GM12878 (cell line): ENCODE data around the gene AIG1. TPM values are rescaled to one million over a fixed set of nuclear protein-coding genes. Genes with fewer than 3 reads are reported as not detected.

ENCODE experiments used
- ATAC-seq: fragments of 200-7000 bp; cut with Tn5 transposase; 3 replicates; pipeline ENCODE4 v1.9.1; 2020; ENCODE audit warnings: mild to moderate bottlenecking, moderate library complexity
- BruUV-seq: library from RNA; stranded (reverse); fragments of 400-500 nt; replicated peaks from 2 replicates; lab custom pipeline; 2021; lab: Mats Ljungman, UMichigan
- CTCF ChIA-PET: fragments of 300-600 bp; sonication (Branson Sonifier 250); formaldehyde crosslinking; extraction: SDS; loops from one replicate; lab custom pipeline; 2021; ENCODE audit warnings: inconsistent platforms; lab: Yijun Ruan, JAX
- POLR2A ChIA-PET: fragments of 350-600 bp; formaldehyde crosslinking; extraction: SDS; loops from one replicate; lab custom pipeline; 2021; ENCODE audit warnings: inconsistent platforms; lab: Charles Lee
- RAD21 ChIA-PET: fragments of 300-600 bp; sonication (Branson Sonifier 250); formaldehyde crosslinking; loops from one replicate; lab custom pipeline; 2023; ENCODE audit warnings: antibody characterized with exemption; ENCODE audit not compliant: unreplicated experiment; lab: Charles Lee
- SMC1A ChIA-PET: fragments of 300-600 bp; sonication (Branson Sonifier 250); formaldehyde crosslinking; loops from one replicate; lab custom pipeline; 2023; ENCODE audit not compliant: unreplicated experiment, uncharacterized antibody; lab: Charles Lee
- DNase-seq: peaks from one replicate; pipeline ENCODE4 v3.0.0-alpha.2; 2011; ENCODE audit warnings: low read depth, low spot score
- FAIRE-seq: peaks from 3 replicates; lab custom pipeline; 2011; peaks lifted over from hg19 to GRCh38; lab: Jason Lieb, UNC
- H2AFZ ChIP-seq: 2 replicates; pipeline ENCODE4 v1.6.0; 2011; ENCODE audit warnings: low read depth, low read length, control low read depth; ENCODE audit not compliant: control insufficient read depth
- H3K27ac ChIP-seq: 2 replicates; pipeline ENCODE4 v1.5.1; 2011; ENCODE audit warnings: control low read depth; ENCODE audit not compliant: control insufficient read depth, insufficient read depth
- H3K27me3 ChIP-seq, 2 experiments: replicated peaks in 1 of 2; 2 replicates each; pipeline versions ENCODE4 v1.6.0 to v1.6.1; 2011; ENCODE audit warnings: low read length in 1 of 2; ENCODE audit not compliant: control insufficient read depth in 2 of 2, insufficient read depth in 2 of 2
- H3K36me3 ChIP-seq, 2 experiments: 2 replicates each; pipeline ENCODE4 v1.5.1; 2011; ENCODE audit warnings: low read length in 1 of 2; ENCODE audit not compliant: control insufficient read depth in 2 of 2, insufficient read depth in 2 of 2
- H3K4me1 ChIP-seq: 2 replicates; pipeline ENCODE4 v1.6.1; 2011; ENCODE audit warnings: mild to moderate bottlenecking, low read length, moderate library complexity, mixed read lengths; ENCODE audit not compliant: control insufficient read depth, insufficient read depth
- H3K4me2 ChIP-seq: 2 replicates; pipeline ENCODE4 v1.6.0; 2011; ENCODE audit warnings: control low read depth; ENCODE audit not compliant: control insufficient read depth, insufficient read depth
- H3K4me3 ChIP-seq: fragments of 200-600 bp; sonication (generic); 2 replicates; pipeline ENCODE4 v1.5.1; 2016
- H3K79me2 ChIP-seq: 2 replicates; pipeline ENCODE4 v1.6.0; 2011; ENCODE audit warnings: low read length; ENCODE audit not compliant: control insufficient read depth, insufficient read depth
- H3K9ac ChIP-seq: 2 replicates; pipeline ENCODE4 v1.8.0; 2011; ENCODE audit warnings: low read length, control low read depth, mixed read lengths; ENCODE audit not compliant: control insufficient read depth, insufficient read depth
- H3K9me3 ChIP-seq: replicated peaks from 3 replicates; pipeline ENCODE4 v1.5.1; 2011; ENCODE audit warnings: mild to moderate bottlenecking, low read length; ENCODE audit not compliant: control insufficient read depth, insufficient read depth
- H4K20me1 ChIP-seq: 2 replicates; pipeline ENCODE4 v1.6.0; 2011; ENCODE audit not compliant: control insufficient read depth, insufficient read depth
- ATF2 ChIP-seq: IDR thresholded peaks from 2 replicates; pipeline ENCODE4 v1.6.1; 2012; ENCODE audit warnings: low read length, inconsistent platforms
- E2F4 ChIP-seq: IDR thresholded peaks from 2 replicates; pipeline ENCODE4 v1.6.1; 2012; ENCODE audit warnings: low read depth, low read length, improper control_type of control experiment
- NFYB ChIP-seq: IDR thresholded peaks from 2 replicates; pipeline ENCODE4 v1.6.1; 2011; ENCODE audit warnings: low read depth, mild to moderate bottlenecking, low read length, improper control_type of control experiment, moderate library complexity; ENCODE audit not compliant: insufficient read depth
- WGBS: methylation state at CpG from one replicate; pipeline ENCODE4 v1.1.6; 2016; ENCODE audit warnings: low lambda C conversion rate; ENCODE audit not compliant: insufficient replicate concordance, insufficient coverage; ENCODE audit errors: missing lambda C conversion rate; 5-methylcytosine and 5-hydroxymethylcytosine counted together
- in situ Hi-C: fragments of 300-500 bp; cut with MboI; formaldehyde crosslinking; loops from 9 replicates; pipeline ENCODE4 v1.14.3; 2018; ENCODE audit warnings: mixed read lengths
- intact Hi-C: fragments of 100-400 bp; cut with micrococcal nuclease; formaldehyde crosslinking; loops from one replicate; pipeline ENCODE4 v1.14.2; 2022; ENCODE audit not compliant: unreplicated experiment
- polyA plus RNA-seq, 11 experiments: library from polyadenylated mRNA; depleted of rRNA in 4 of 11; unstranded in 6 of 11; stranded (reverse) in 5 of 11; fragments of >200 nt; fragmentation: Nextera tagmentation in 4 of 11; fragmentation: Illumina TruSeq in 1 of 11; extraction: Ambion mirVana in 4 of 11; extraction: Trizol in 1 of 11; gene quantifications; 1 replicate in 1 of 11; 2 replicates in 10 of 11; pipeline versions ENCODE4 v1.2.1 to v1.2.3, GENCODE V29; 2011 to 2016; ENCODE audit warnings: inconsistent platforms in 2 of 11, missing spikeins in 2 of 11, low read depth in 1 of 11
- total RNA-seq, 4 experiments: library from RNA; depleted of rRNA in 3 of 4; stranded (reverse); fragments of >200 nt in 3 of 4; fragmentation: Illumina TruSeq in 1 of 4; extraction: Trizol in 1 of 4; gene quantifications; 2 replicates each; pipeline versions ENCODE4 v1.2.1 to v1.2.3, GENCODE V29; 2013 to 2021
- TF ChIP-seq, protein P1 (sequence below): fragments of 450-650 bp; IDR thresholded peaks from 2 replicates; pipeline ENCODE4 v1.6.1; 2017; ENCODE audit warnings: antibody characterized with exemption, mild to moderate bottlenecking, moderate library complexity

AIG1 gene
- total and polyA plus RNA-seq, 10 of the 15 experiments (the other 5 are each of a cell fraction or from before 2014, with no cell fraction given) = 27.0 to 74.5 (median 36.4) TPM

DNA sequence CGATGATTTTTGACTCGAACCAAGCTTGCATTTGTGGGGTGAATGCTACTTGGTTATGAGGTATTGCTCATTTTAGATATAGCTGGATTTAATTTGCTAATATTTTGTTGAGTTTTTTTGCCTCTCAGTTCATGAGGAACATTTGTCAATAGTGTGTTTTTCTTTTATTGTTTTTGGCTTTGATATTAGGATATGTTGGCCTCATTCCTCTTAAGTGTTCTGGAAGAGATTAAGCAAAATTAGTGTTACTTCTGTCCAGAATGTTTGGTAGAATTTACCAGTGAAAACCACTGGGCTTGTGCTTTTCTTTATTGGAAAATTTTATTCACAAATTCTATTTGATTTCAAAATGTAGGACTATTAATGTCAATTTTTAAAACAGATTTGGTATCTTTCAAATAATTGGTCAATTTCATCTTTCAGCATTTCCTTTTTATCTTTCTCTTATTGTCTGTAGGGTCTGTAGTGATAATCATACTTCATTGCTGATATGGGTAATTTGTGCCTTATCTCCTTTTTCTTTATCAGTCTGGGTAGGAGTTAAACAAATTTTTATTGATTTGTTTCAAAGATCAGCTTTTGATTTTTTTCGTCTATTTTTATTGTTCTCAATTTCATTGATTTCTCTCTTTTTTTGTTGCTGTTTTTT, 14.1 kb downstream of the AIG1 start:
- no peaks in the 10 kb centered on the region for H3K79me2 ChIP-seq
- no peak overlapping the region for H3K9ac ChIP-seq
- 95% methylated on average over 3 of the region's 3 CpGs for WGBS
- BruUV-seq = no TSS peak
- no peak overlapping the region for H3K4me2 ChIP-seq
- ChIA-PET POLR2A (no interaction called here), SMC1A (interaction anchor here (1.6 kb wide), 1 partner anchor 10 kb away, joined by 4 read pairs; no protein-coding TSS in a partner anchor), CTCF (interaction anchor here (1.4 kb wide), 1 partner anchor 13 kb away, joined by 3 read pairs; no protein-coding TSS in a partner anchor), RAD21 (no interaction called here)
- H2AFZ ChIP-seq = no peak overlapping the region
- no peak overlapping the region for H3K27ac ChIP-seq
- H3K4me1 ChIP-seq = no peaks in the 10 kb centered on the region
- no peak for ATAC-seq
- no peak for FAIRE-seq
- DNase-seq = no peak
- peaks cover 2% of the 10 kb centered on the region; the same call in 2 of the 3 replicates for H3K9me3 ChIP-seq
- H4K20me1 ChIP-seq = no peaks in the 10 kb centered on the region
- in situ Hi-C loops (no loop called here), intact Hi-C loops (no loop called here)
- H3K27me3 ChIP-seq = no peaks in the 10 kb centered on the region
- no peaks in the 10 kb centered on the region for H3K36me3 ChIP-seq
- no peak overlapping the region for H3K4me3 ChIP-seq
- TF ChIP-seq NFYB = no peak
- TF ChIP-seq E2F4 = no peak
- no peak for TF ChIP-seq ATF2
- TF ChIP-seq, protein P1, sequence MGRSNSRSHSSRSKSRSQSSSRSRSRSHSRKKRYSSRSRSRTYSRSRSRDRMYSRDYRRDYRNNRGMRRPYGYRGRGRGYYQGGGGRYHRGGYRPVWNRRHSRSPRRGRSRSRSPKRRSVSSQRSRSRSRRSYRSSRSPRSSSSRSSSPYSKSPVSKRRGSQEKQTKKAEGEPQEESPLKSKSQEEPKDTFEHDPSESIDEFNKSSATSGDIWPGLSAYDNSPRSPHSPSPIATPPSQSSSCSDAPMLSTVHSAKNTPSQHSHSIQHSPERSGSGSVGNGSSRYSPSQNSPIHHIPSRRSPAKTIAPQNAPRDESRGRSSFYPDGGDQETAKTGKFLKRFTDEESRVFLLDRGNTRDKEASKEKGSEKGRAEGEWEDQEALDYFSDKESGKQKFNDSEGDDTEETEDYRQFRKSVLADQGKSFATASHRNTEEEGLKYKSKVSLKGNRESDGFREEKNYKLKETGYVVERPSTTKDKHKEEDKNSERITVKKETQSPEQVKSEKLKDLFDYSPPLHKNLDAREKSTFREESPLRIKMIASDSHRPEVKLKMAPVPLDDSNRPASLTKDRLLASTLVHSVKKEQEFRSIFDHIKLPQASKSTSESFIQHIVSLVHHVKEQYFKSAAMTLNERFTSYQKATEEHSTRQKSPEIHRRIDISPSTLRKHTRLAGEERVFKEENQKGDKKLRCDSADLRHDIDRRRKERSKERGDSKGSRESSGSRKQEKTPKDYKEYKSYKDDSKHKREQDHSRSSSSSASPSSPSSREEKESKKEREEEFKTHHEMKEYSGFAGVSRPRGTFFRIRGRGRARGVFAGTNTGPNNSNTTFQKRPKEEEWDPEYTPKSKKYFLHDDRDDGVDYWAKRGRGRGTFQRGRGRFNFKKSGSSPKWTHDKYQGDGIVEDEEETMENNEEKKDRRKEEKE = no peak
